ENCODE results near the gene ADGRF3. TPM values are rescaled to one million over a fixed set of nuclear protein-coding genes. Genes with fewer than 3 reads are reported as not detected.

ADGRF3 gene
- total and polyA plus RNA-seq, 10 of the 15 experiments (the other 5 are each of a cell fraction or from before 2014, with no cell fraction given), result 0.03 to 3.1 (median 0.84) TPM

DNA sequence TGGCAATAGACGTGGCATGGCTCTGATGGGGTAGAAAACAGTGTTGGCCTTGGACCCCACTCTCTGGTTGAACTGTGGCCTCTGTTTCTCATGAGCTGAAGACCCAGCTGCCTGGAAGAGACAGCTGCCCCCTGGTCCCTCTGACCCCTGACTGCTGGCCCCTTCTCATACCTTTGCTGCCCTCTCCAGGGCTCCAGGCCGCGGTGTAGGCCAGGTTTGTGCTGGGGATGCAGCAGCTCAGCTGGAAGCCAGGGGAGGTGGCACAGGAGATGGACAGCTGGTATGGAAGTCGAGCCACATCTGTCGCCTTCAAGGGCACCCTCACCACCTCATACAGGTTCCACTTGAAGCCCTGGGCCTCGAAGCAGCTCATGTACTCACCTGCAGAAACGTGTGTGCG lies 32.3 kb downstream of the ADGRF3 start:
- no peaks in the 10 kb centered on the region for H3K79me2 ChIP-seq (ENCODE audit: control insufficient read depth, insufficient read depth, low read length)
- H3K9ac ChIP-seq (ENCODE audit: control insufficient read depth, insufficient read depth, low read length), result no peak overlapping the region
- SMC1A ChIA-PET (ENCODE audit: uncharacterized antibody, unreplicated experiment), result no interaction called here
- WGBS (ENCODE audit: insufficient coverage, insufficient replicate concordance, low lambda C conversion rate, missing lambda C conversion rate), result 47% methylated on average over 8 of the region's 8 CpGs
- POLR2A ChIA-PET, result no interaction called here
- ATAC-seq (peak; percentile 28; the same call in 1 of the 3 replicates), DNase-seq (ENCODE audit: low read depth, low spot score) (no peak), FAIRE-seq (no peak)
- in situ Hi-C loops (cut with MboI), result no loop called here
- CTCF ChIA-PET, result interaction anchor here (0.8 kb wide), 1 partner anchor 9 kb away, joined by 3 read pairs; no protein-coding TSS in a partner anchor
- H3K9me3 ChIP-seq (replicated peaks; ENCODE audit: control insufficient read depth, insufficient read depth, low read length), result no peaks in the 10 kb centered on the region
- intact Hi-C loops (cut with micrococcal nuclease; ENCODE audit: unreplicated experiment), result no loop called here
- peaks cover 2% of the 10 kb centered on the region; the same call in 1 of the 2 replicates for H3K4me1 ChIP-seq (ENCODE audit: control insufficient read depth, insufficient read depth, low read length)
- TF ChIP-seq ASH2L (IDR thresholded peaks at IDR 0.05; ENCODE audit: borderline replicate concordance, low read depth) (no peak), CREM (IDR thresholded peaks at IDR 0.05; ENCODE audit: low read depth) (no peak), RAD21 (IDR thresholded peaks at IDR 0.05; ENCODE audit: insufficient read depth, low read depth, low read length) (peak; percentile 23; the same call in 1 of the 2 replicates)
- H3K4me2 ChIP-seq (ENCODE audit: control insufficient read depth, insufficient read depth), result no peak overlapping the region
- H3K27me3 ChIP-seq (replicated peaks in 1 of 2; ENCODE audit: control insufficient read depth in 2 of 2, insufficient read depth in 2 of 2, low read length in 1 of 2), result no peaks in the 10 kb centered on the region; a peak in 1 of 4 replicates
- H3K4me3 ChIP-seq, result no peak overlapping the region
- BruUV-seq (replicated peaks), result no TSS peak
- RAD21 ChIA-PET (ENCODE audit: unreplicated experiment), result no interaction called here
- H3K27ac ChIP-seq (ENCODE audit: control insufficient read depth, insufficient read depth), result no peak overlapping the region
- no peak overlapping the region for H2AFZ ChIP-seq (ENCODE audit: control insufficient read depth, low read depth, low read length)
- no peaks in the 10 kb centered on the region; the same call in 1 of the 2 replicates for H4K20me1 ChIP-seq (ENCODE audit: control insufficient read depth, insufficient read depth)
- no peaks in the 10 kb centered on the region for H3K36me3 ChIP-seq (ENCODE audit: control insufficient read depth in 2 of 2, insufficient read depth in 2 of 2, low read length in 1 of 2)

DNA sequence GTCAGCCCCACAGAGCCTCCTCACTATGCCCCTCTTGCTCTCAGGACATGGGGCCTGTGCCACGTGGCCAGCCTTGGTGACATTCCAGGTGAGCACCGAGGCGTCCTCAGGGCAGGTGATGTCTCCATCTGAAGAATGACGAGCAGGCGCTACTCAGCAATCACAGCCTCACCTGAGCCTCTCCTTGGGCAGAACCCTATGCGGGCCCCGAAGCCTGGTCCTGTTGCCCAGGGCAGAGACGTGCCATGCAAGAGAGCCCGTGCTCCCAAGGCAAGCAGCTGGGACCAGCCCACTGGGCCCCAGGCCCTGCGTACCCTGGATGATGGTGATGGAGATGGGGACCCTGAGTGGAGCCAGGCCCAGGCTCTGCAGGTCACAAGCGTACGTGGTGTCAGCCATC lies 33.1 kb downstream of the ADGRF3 start:
- RAD21 ChIA-PET (ENCODE audit: unreplicated experiment), result no interaction called here
- no TSS peak for BruUV-seq (replicated peaks)
- CTCF ChIA-PET, result no interaction called here
- intact Hi-C loops (cut with micrococcal nuclease; ENCODE audit: unreplicated experiment), result no loop called here
- H3K36me3 ChIP-seq (ENCODE audit: control insufficient read depth in 2 of 2, insufficient read depth in 2 of 2, low read length in 1 of 2), result no peaks in the 10 kb centered on the region
- TF ChIP-seq, protein P1, sequence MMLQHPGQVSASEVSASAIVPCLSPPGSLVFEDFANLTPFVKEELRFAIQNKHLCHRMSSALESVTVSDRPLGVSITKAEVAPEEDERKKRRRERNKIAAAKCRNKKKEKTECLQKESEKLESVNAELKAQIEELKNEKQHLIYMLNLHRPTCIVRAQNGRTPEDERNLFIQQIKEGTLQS (IDR thresholded peaks at IDR 0.05; ENCODE audit: borderline replicate concordance, extremely low read depth, low read depth, low read length), result no peak
- TF ChIP-seq, protein P2, sequence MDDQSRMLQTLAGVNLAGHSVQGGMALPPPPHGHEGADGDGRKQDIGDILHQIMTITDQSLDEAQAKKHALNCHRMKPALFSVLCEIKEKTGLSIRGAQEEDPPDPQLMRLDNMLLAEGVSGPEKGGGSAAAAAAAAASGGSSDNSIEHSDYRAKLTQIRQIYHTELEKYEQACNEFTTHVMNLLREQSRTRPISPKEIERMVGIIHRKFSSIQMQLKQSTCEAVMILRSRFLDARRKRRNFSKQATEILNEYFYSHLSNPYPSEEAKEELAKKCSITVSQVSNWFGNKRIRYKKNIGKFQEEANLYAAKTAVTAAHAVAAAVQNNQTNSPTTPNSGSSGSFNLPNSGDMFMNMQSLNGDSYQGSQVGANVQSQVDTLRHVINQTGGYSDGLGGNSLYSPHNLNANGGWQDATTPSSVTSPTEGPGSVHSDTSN (IDR thresholded peaks at IDR 0.05; ENCODE audit: insufficient replicate concordance, low read depth, low read length), result no peak
- TF ChIP-seq KLF5 (IDR thresholded peaks at IDR 0.05; ENCODE audit: partially characterized antibody) (no peak), CHD2 (IDR thresholded peaks at IDR 0.05; ENCODE audit: borderline replicate concordance, low read depth, low read length) (no peak), ASH2L (IDR thresholded peaks at IDR 0.05; ENCODE audit: borderline replicate concordance, low read depth) (no peak), RAD51 (IDR thresholded peaks at IDR 0.05) (no peak), CBX5 (IDR thresholded peaks at IDR 0.05; ENCODE audit: low read depth) (no peak)
- TF ChIP-seq, protein P3, sequence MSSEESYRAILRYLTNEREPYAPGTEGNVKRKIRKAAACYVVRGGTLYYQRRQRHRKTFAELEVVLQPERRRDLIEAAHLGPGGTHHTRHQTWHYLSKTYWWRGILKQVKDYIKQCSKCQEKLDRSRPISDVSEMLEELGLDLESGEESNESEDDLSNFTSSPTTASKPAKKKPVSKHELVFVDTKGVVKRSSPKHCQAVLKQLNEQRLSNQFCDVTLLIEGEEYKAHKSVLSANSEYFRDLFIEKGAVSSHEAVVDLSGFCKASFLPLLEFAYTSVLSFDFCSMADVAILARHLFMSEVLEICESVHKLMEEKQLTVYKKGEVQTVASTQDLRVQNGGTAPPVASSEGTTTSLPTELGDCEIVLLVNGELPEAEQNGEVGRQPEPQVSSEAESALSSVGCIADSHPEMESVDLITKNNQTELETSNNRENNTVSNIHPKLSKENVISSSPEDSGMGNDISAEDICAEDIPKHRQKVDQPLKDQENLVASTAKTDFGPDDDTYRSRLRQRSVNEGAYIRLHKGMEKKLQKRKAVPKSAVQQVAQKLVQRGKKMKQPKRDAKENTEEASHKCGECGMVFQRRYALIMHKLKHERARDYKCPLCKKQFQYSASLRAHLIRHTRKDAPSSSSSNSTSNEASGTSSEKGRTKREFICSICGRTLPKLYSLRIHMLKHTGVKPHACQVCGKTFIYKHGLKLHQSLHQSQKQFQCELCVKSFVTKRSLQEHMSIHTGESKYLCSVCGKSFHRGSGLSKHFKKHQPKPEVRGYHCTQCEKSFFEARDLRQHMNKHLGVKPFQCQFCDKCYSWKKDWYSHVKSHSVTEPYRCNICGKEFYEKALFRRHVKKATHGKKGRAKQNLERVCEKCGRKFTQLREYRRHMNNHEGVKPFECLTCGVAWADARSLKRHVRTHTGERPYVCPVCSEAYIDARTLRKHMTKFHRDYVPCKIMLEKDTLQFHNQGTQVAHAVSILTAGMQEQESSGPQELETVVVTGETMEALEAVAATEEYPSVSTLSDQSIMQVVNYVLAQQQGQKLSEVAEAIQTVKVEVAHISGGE (CRISPR knock-in tag; IDR thresholded peaks at IDR 0.05), result no peak
- TF ChIP-seq, protein P4, sequence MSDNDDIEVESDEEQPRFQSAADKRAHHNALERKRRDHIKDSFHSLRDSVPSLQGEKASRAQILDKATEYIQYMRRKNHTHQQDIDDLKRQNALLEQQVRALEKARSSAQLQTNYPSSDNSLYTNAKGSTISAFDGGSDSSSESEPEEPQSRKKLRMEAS (IDR thresholded peaks at IDR 0.05; ENCODE audit: low read depth, low read length), result no peak
- no peaks in the 10 kb centered on the region for H3K79me2 ChIP-seq (ENCODE audit: control insufficient read depth, insufficient read depth, low read length)
- H3K4me3 ChIP-seq, result no peak overlapping the region
- peaks cover 2% of the 10 kb centered on the region; the same call in 1 of the 2 replicates for H3K4me1 ChIP-seq (ENCODE audit: control insufficient read depth, insufficient read depth, low read length)
- H3K9ac ChIP-seq (ENCODE audit: control insufficient read depth, insufficient read depth, low read length), result no peak overlapping the region
- in situ Hi-C loops (cut with MboI), result no loop called here
- POLR2A ChIA-PET, result no interaction called here
- H4K20me1 ChIP-seq (ENCODE audit: control insufficient read depth, insufficient read depth), result no peaks in the 10 kb centered on the region; the same call in 1 of the 2 replicates
- no peak overlapping the region for H2AFZ ChIP-seq (ENCODE audit: control insufficient read depth, low read depth, low read length)
- 62% methylated on average over 12 of the region's 12 CpGs for WGBS (ENCODE audit: insufficient coverage, insufficient replicate concordance, low lambda C conversion rate, missing lambda C conversion rate)
- ATAC-seq (no peak), DNase-seq (ENCODE audit: low read depth, low spot score) (no peak), FAIRE-seq (no peak)
- no peaks in the 10 kb centered on the region for H3K27me3 ChIP-seq (replicated peaks in 1 of 2; ENCODE audit: control insufficient read depth in 2 of 2, insufficient read depth in 2 of 2, low read length in 1 of 2)
- SMC1A ChIA-PET (ENCODE audit: uncharacterized antibody, unreplicated experiment), result no interaction called here
- no peak overlapping the region for H3K4me2 ChIP-seq (ENCODE audit: control insufficient read depth, insufficient read depth)
- H3K9me3 ChIP-seq (replicated peaks; ENCODE audit: control insufficient read depth, insufficient read depth, low read length), result no peaks in the 10 kb centered on the region
- no peak overlapping the region for H3K27ac ChIP-seq (ENCODE audit: control insufficient read depth, insufficient read depth)

Data from GM12878 (cell line).